Nephron (organoid): ENCODE data around the gene P2RY8.
"Not testable (repeated sequence)": the region's sequence is repeated elsewhere in the genome, so short reads cannot be mapped to it uniquely, and the experiment has no call there.

Experiments
- H3K27ac Mint-ChIP-seq, 3 experiments: 2 replicates each; pipeline ENCODE4 v1.8.0; 2020; ENCODE audit warnings: mixed read lengths in 3 of 3, mild to moderate bottlenecking in 2 of 3, moderate library complexity in 1 of 3
- H3K27me3 Mint-ChIP-seq: 2 replicates; pipeline ENCODE4 v1.8.0; 2021; ENCODE audit warnings: low read depth, mild to moderate bottlenecking, moderate library complexity, mixed read lengths
- H3K36me3 Mint-ChIP-seq: 2 replicates; pipeline ENCODE4 v1.8.0; 2020; ENCODE audit warnings: low read depth, mixed read lengths
- H3K4me1 Mint-ChIP-seq: 2 replicates; pipeline ENCODE4 v1.8.0; 2020; ENCODE audit warnings: mixed read lengths
- H3K4me3 Mint-ChIP-seq, 3 experiments: 2 replicates each; pipeline ENCODE4 v1.8.0; 2020; ENCODE audit warnings: mild to moderate bottlenecking in 3 of 3, mixed read lengths in 3 of 3, moderate library complexity in 2 of 3
- H3K9me3 Mint-ChIP-seq: 2 replicates; pipeline ENCODE4 v1.8.0; 2020; ENCODE audit warnings: mixed read lengths
- CTCF ChIP-seq, 3 experiments: fragments of 200-600 bp; sonication (generic); IDR thresholded peaks; one replicate each; pipeline ENCODE4 v1.5.0; 2021; ENCODE audit warnings: antibody characterized with exemption in 3 of 3; ENCODE audit not compliant: unreplicated experiment in 3 of 3

Gene P2RY8

GRCh38 chrX:1435241-1435895 is 101.6 kb downstream of the P2RY8 start:
- Mint-ChIP-seq H3K36me3 (peaks cover 46% of the 10 kb centered on the region), H3K9me3 (peaks cover 8% of the 10 kb centered on the region), H3K4me3 (no peak overlapping the region), H3K27ac (no peak overlapping the region), H3K4me1 (no peaks in the 10 kb centered on the region), H3K27me3 (no peaks in the 10 kb centered on the region)
- TF ChIP-seq CTCF (IDR thresholded peaks at IDR 0.05; ENCODE audit: unreplicated experiment in 3 of 3) = no peak

- Mint-ChIP-seq H3K36me3 (peaks cover 46% of the 10 kb centered on the region), H3K27ac (no peak overlapping the region), H3K4me3 (no peak overlapping the region), H3K4me1 (no peaks in the 10 kb centered on the region), H3K27me3 (no peaks in the 10 kb centered on the region), H3K9me3 (peaks cover 8% of the 10 kb centered on the region)
- no peak for TF ChIP-seq CTCF (IDR thresholded peaks at IDR 0.05; ENCODE audit: unreplicated experiment in 3 of 3)
These were observed 102.1 kb downstream of the P2RY8 start for GRCh38 chrX:1434871-1435240.

GRCh38 chrX:1433646-1434357 is 103.2 kb downstream of the P2RY8 start:
- TF ChIP-seq CTCF (IDR thresholded peaks at IDR 0.05; ENCODE audit: unreplicated experiment in 3 of 3) = no peak
- H3K27ac Mint-ChIP-seq = no peak overlapping the region
- peaks cover 8% of the 10 kb centered on the region for H3K9me3 Mint-ChIP-seq
- H3K4me3 Mint-ChIP-seq = no peak overlapping the region
- no peaks in the 10 kb centered on the region for H3K27me3 Mint-ChIP-seq
- H3K36me3 Mint-ChIP-seq = peaks cover 42% of the 10 kb centered on the region
- no peaks in the 10 kb centered on the region for H3K4me1 Mint-ChIP-seq

- no peak for TF ChIP-seq CTCF (IDR thresholded peaks at IDR 0.05; ENCODE audit: unreplicated experiment in 3 of 3)
- Mint-ChIP-seq H3K9me3 (peaks cover 8% of the 10 kb centered on the region), H3K4me1 (no peaks in the 10 kb centered on the region), H3K27me3 (no peaks in the 10 kb centered on the region), H3K27ac (no peak overlapping the region), H3K36me3 (peaks cover 32% of the 10 kb centered on the region), H3K4me3 (no peak overlapping the region)
These were observed 106.5 kb downstream of the P2RY8 start for GRCh38 chrX:1430451-1430850.

GRCh38 chrX:1427756-1428155 is 109.2 kb downstream of the P2RY8 start:
- Mint-ChIP-seq H3K27me3 (no peaks in the 10 kb centered on the region), H3K27ac (no peak overlapping the region), H3K4me1 (no peaks in the 10 kb centered on the region), H3K4me3 (no peak overlapping the region), H3K9me3 (peaks cover 30% of the 10 kb centered on the region), H3K36me3 (peaks cover 54% of the 10 kb centered on the region)
- no peak for TF ChIP-seq CTCF (IDR thresholded peaks at IDR 0.05; ENCODE audit: unreplicated experiment in 3 of 3)

- H3K4me3 Mint-ChIP-seq, H3K27me3 Mint-ChIP-seq, H3K4me1 Mint-ChIP-seq, H3K27ac Mint-ChIP-seq: not testable (repeated sequence)
- Mint-ChIP-seq H3K9me3 (peaks cover 37% of the 10 kb centered on the region), H3K36me3 (peaks cover 65% of the 10 kb centered on the region)
These were observed 110.7 kb downstream of the P2RY8 start for GRCh38 chrX:1426321-1426720.
